H1 (cell line): Measurements from ENCODE around the gene TMEM187. TPM values are rescaled to one million over a fixed set of nuclear protein-coding genes. Genes with fewer than 3 reads are reported as not detected.

ENCODE experiments used
- CTCF ChIA-PET: fragments of 300-600 bp; sonication (Branson Sonifier 250); formaldehyde crosslinking; loops from one replicate; lab custom pipeline; 2021; ENCODE audit not compliant: partially characterized antibody; lab: Charles Lee
- POLR2A ChIA-PET: fragments of 300-600 bp; sonication (Branson Sonifier 250); formaldehyde crosslinking; loops from one replicate; lab custom pipeline; 2021; ENCODE audit warnings: inconsistent platforms; ENCODE audit not compliant: partially characterized antibody; lab: Charles Lee
- DNase-seq, 2 experiments: peaks; one replicate each; pipeline versions ENCODE4 v3.0.0 to v3.0.0-alpha.2; 2010 to 2022; ENCODE audit warnings: low spot score in 2 of 2, low read depth in 1 of 2, mixed read lengths in 1 of 2
- FAIRE-seq: peaks from 2 replicates; lab custom pipeline; 2011; peaks lifted over from hg19 to GRCh38; lab: Jason Lieb, UNC
- H2AFZ ChIP-seq: 2 replicates; pipeline ENCODE4 v1.8.1; 2012; ENCODE audit warnings: low read length, inconsistent platforms
- H2AK5ac ChIP-seq: 2 replicates; pipeline ENCODE4 v1.6.1; 2013; ENCODE audit warnings: low read depth, low read length
- H2BK120ac ChIP-seq: replicated peaks from 2 replicates; pipeline ENCODE3; 2013; ENCODE audit warnings: low read depth, low read length, inconsistent platforms
- H2BK12ac ChIP-seq: 2 replicates; pipeline ENCODE4 v1.6.1; 2013; ENCODE audit warnings: low read depth, low read length
- H2BK15ac ChIP-seq: 2 replicates; pipeline ENCODE4 v1.6.1; 2013; ENCODE audit warnings: low read length
- H2BK20ac ChIP-seq: 2 replicates; pipeline ENCODE4 v1.6.1; 2013; ENCODE audit warnings: low read length
- H2BK5ac ChIP-seq: 2 replicates; pipeline ENCODE4 v1.6.1; 2013; ENCODE audit warnings: low read depth, low read length
- H3K14ac ChIP-seq: 2 replicates; pipeline ENCODE4 v1.6.1; 2013; ENCODE audit warnings: inconsistent platforms; ENCODE audit not compliant: insufficient read length
- H3K18ac ChIP-seq: 2 replicates; pipeline ENCODE4 v1.6.1; 2013; ENCODE audit warnings: low read length; ENCODE audit errors: extremely low read depth
- H3K23ac ChIP-seq: 2 replicates; pipeline ENCODE4 v1.6.1; 2013; ENCODE audit warnings: inconsistent platforms; ENCODE audit not compliant: insufficient read length
- H3K23me2 ChIP-seq: 2 replicates; pipeline ENCODE4 v1.6.1; 2013; ENCODE audit warnings: low read depth, low read length
- H3K27ac ChIP-seq: 2 replicates; pipeline ENCODE4 v1.6.1; 2011; ENCODE audit warnings: low read depth, low read length, inconsistent platforms
- H3K27me3 ChIP-seq, 4 experiments: replicated peaks in 1 of 4; 1 replicate in 1 of 4; 2 replicates in 3 of 4; pipeline versions ENCODE4 v1.6.1 to v1.8.1; 2011 to 2013; ENCODE audit warnings: low read length in 3 of 4, mild to moderate bottlenecking in 3 of 4, inconsistent platforms in 2 of 4, mixed read lengths in 2 of 4, moderate library complexity in 1 of 4; ENCODE audit not compliant: control insufficient read depth in 3 of 4, insufficient read depth in 3 of 4; ENCODE audit errors: extremely low read depth in 1 of 4
- H3K36me3 ChIP-seq, 4 experiments: 2 replicates each; pipeline versions ENCODE4 v1.6.1 to v1.8.1; 2011 to 2013; ENCODE audit warnings: mild to moderate bottlenecking in 4 of 4, low read length in 3 of 4, moderate library complexity in 2 of 4, control low read depth in 1 of 4, inconsistent platforms in 1 of 4; ENCODE audit not compliant: insufficient read depth in 4 of 4, control insufficient read depth in 2 of 4
- H3K4ac ChIP-seq: replicated peaks from 2 replicates; pipeline ENCODE3; 2013; ENCODE audit warnings: low read length, low read depth, mixed read lengths, inconsistent platforms; ENCODE audit not compliant: insufficient read length
- H3K4me1 ChIP-seq, 4 experiments: replicated peaks in 1 of 4; 1 replicate in 1 of 4; 2 replicates in 3 of 4; pipeline versions ENCODE4 v1.6.1 to v1.8.1; 2011 to 2013; ENCODE audit warnings: low read length in 3 of 4, inconsistent platforms in 2 of 4, mixed read lengths in 1 of 4; ENCODE audit not compliant: insufficient read depth in 4 of 4, control insufficient read depth in 3 of 4
- H3K4me2 ChIP-seq, 2 experiments: 2 replicates each; pipeline versions ENCODE4 v1.6.1 to v1.8.1; 2011 to 2013; ENCODE audit warnings: low read depth in 2 of 2, low read length in 2 of 2, control low read depth in 1 of 2, inconsistent platforms in 1 of 2, mild to moderate bottlenecking in 1 of 2; ENCODE audit not compliant: insufficient read depth in 1 of 2
- H3K4me3 ChIP-seq, 4 experiments: fragments of 200-600, 300-600 bp in 1 of 4; sonication (generic), shearing (Covaris generic), sonication (Bioruptor Twin) in 1 of 4; 2 replicates each; pipeline versions ENCODE4 v1.5.1 to v1.8.1; 2011 to 2016; ENCODE audit warnings: low read length in 4 of 4, low read depth in 3 of 4, control low read depth in 2 of 4, inconsistent platforms in 2 of 4, mild to moderate bottlenecking in 2 of 4, mixed read lengths in 1 of 4, moderate library complexity in 1 of 4; ENCODE audit not compliant: insufficient read depth in 2 of 4; ENCODE audit errors: extremely low read depth in 1 of 4
- H3K56ac ChIP-seq: replicated peaks from 2 replicates; pipeline ENCODE3; 2013; ENCODE audit warnings: low read depth, mild to moderate bottlenecking, mixed read lengths, low read length, inconsistent platforms; ENCODE audit not compliant: insufficient read length
- H3K79me1 ChIP-seq: 2 replicates; pipeline ENCODE4 v1.6.1; 2013; ENCODE audit warnings: low read depth, low read length, control low read depth
- H3K79me2 ChIP-seq, 2 experiments: 2 replicates each; pipeline versions ENCODE4 v1.6.1 to v1.8.1; 2012 to 2013; ENCODE audit warnings: low read length in 2 of 2, mild to moderate bottlenecking in 2 of 2, inconsistent platforms in 1 of 2; ENCODE audit not compliant: insufficient read depth in 2 of 2, control insufficient read depth in 1 of 2
- H3K9ac ChIP-seq, 4 experiments: replicated peaks in 1 of 4; 1 replicate in 1 of 4; 2 replicates in 3 of 4; pipeline versions ENCODE4 v1.6.1 to v1.8.1; 2011 to 2013; ENCODE audit warnings: low read depth in 3 of 4, low read length in 3 of 4, control low read depth in 2 of 4, mild to moderate bottlenecking in 2 of 4, moderate library complexity in 2 of 4, inconsistent platforms in 1 of 4; ENCODE audit errors: extremely low read depth in 1 of 4
- H3K9me3 ChIP-seq, 2 experiments: 2 replicates each; pipeline versions ENCODE4 v1.6.1 to v1.8.1; 2012 to 2013; ENCODE audit warnings: mild to moderate bottlenecking in 2 of 2, moderate library complexity in 2 of 2, control low read depth in 1 of 2, inconsistent platforms in 1 of 2, low read depth in 1 of 2, low read length in 1 of 2, mixed read lengths in 1 of 2; ENCODE audit not compliant: insufficient read depth in 2 of 2
- H4K20me1 ChIP-seq, 2 experiments: replicated peaks in 1 of 2; 2 replicates each; pipeline versions ENCODE3 to v1.8.1; 2011 to 2013; ENCODE audit warnings: inconsistent platforms in 2 of 2, low read length in 2 of 2, mild to moderate bottlenecking in 1 of 2; ENCODE audit not compliant: insufficient read depth in 2 of 2, control insufficient read depth in 1 of 2
- H4K5ac ChIP-seq: 2 replicates; pipeline ENCODE4 v1.6.1; 2013; ENCODE audit warnings: low read length, low read depth, mixed read lengths, inconsistent platforms; ENCODE audit not compliant: insufficient read length
- H4K8ac ChIP-seq: 2 replicates; pipeline ENCODE4 v1.8.0; 2013; ENCODE audit warnings: mild to moderate bottlenecking, moderate library complexity, low read length, inconsistent platforms; ENCODE audit not compliant: insufficient read depth; ENCODE audit errors: extremely low read depth
- H4K91ac ChIP-seq: replicated peaks from 2 replicates; pipeline ENCODE3; 2013; ENCODE audit warnings: low read length, mixed read lengths, inconsistent platforms; ENCODE audit not compliant: insufficient read length
- CTCF ChIP-seq, 3 experiments: IDR thresholded peaks; 1 replicate in 2 of 3; 2 replicates in 1 of 3; pipeline versions ENCODE4 v1.5.1 to v1.6.1; 2011; ENCODE audit warnings: low read length in 3 of 3, mild to moderate bottlenecking in 3 of 3, inconsistent platforms in 2 of 3, low read depth in 1 of 3, moderate library complexity in 1 of 3; ENCODE audit not compliant: insufficient read depth in 1 of 3; ENCODE audit errors: control extremely low read depth in 1 of 3
- GTF2F1 ChIP-seq: IDR thresholded peaks from 2 replicates; pipeline ENCODE4 v1.6.1; 2012; ENCODE audit warnings: low read depth, low read length, improper control_type of control experiment, borderline replicate concordance
- HDAC6 ChIP-seq: IDR thresholded peaks from one replicate; pipeline ENCODE4 v1.7.1; 2012; ENCODE audit warnings: low read depth, mild to moderate bottlenecking, inconsistent platforms, low read length, moderate library complexity
- PHF8 ChIP-seq: fragments of 200-600 bp; sonication (generic); conservative IDR thresholded peaks from 2 replicates; pipeline ENCODE4 v1.7.1; 2012; ENCODE audit warnings: low read depth, mild to moderate bottlenecking, inconsistent platforms, low read length, moderate library complexity
- POLR2AphosphoS5 ChIP-seq: IDR thresholded peaks from 2 replicates; pipeline ENCODE4 v1.6.1; 2011; ENCODE audit warnings: low read depth, low read length
- SIRT6 ChIP-seq: IDR thresholded peaks from one replicate; pipeline ENCODE4 v1.7.1; 2012; ENCODE audit warnings: low read length, inconsistent platforms
- SRF ChIP-seq: IDR thresholded peaks from 2 replicates; pipeline ENCODE4 v1.6.1; 2011; ENCODE audit warnings: mild to moderate bottlenecking, low read depth, low read length, moderate library complexity
- TCF12 ChIP-seq: IDR thresholded peaks from 2 replicates; pipeline ENCODE4 v1.6.1; 2011; ENCODE audit warnings: low read depth, mild to moderate bottlenecking, low read length
- USF2 ChIP-seq: IDR thresholded peaks from 2 replicates; pipeline ENCODE4 v1.6.1; 2011; ENCODE audit warnings: low read length, improper control_type of control experiment
- WGBS, 2 experiments: shearing (Covaris generic) in 1 of 2; methylation state at CpG; one replicate each; pipeline versions ENCODE4 v1.1.6 to v1.1.7; 2013 to 2015; ENCODE audit warnings: low lambda C conversion rate in 2 of 2, mixed read lengths in 2 of 2, inconsistent platforms in 1 of 2, low coverage in 1 of 2, missing lambda C conversion rate in 1 of 2; ENCODE audit not compliant: insufficient replicate concordance in 2 of 2, insufficient coverage in 1 of 2, insufficient read length in 1 of 2; ENCODE audit errors: extremely low coverage in 1 of 2, missing lambda C conversion rate in 1 of 2; 5-methylcytosine and 5-hydroxymethylcytosine counted together
- polyA plus RNA-seq, 7 experiments: library from polyadenylated mRNA; depleted of rRNA in 3 of 7; stranded (reverse) in 5 of 7; unstranded in 2 of 7; fragments of >200 nt in 5 of 7; fragments of 200-250 nt in 2 of 7; gene quantifications; 1 replicate in 5 of 7; 2 replicates in 1 of 7; 4 replicates in 1 of 7; pipeline versions ENCODE4 v1.2.1 to v1.2.3, GENCODE V29; 2011 to 2013; ENCODE audit warnings: missing spikeins in 2 of 7, mixed read lengths in 2 of 7
- total RNA-seq: library from RNA; stranded (reverse); fragmentation: NEBNext Ultra II Directional; extraction: Animal tissue kit (Norgen Biotek cat#: 25700); gene quantifications from 2 replicates; pipeline ENCODE4 v1.2.1, GENCODE V29; 2021

Gene TMEM187
- total and polyA plus RNA-seq, 2 of the 8 experiments (the other 6 are each of a cell fraction or from before 2014, with no cell fraction given): 5.0 to 14.5 TPM

- no peak overlapping the region for H2BK5ac ChIP-seq
- WGBS, 2 experiments: 94% methylated on average over 11 of the region's 13 CpGs; no CpG with 5 or more reads in 1 of the 2 experiments
- H4K8ac ChIP-seq: no peak overlapping the region
- H2BK20ac ChIP-seq: no peak overlapping the region
- ChIA-PET POLR2A (interaction anchor here (18.9 kb wide), 1 partner anchor 8 kb away, joined by 231 read pairs; the partner anchor contains the start of gene ARHGAP4), CTCF (interaction anchor here (1.4 to 19.6 kb wide), 2 partner anchors 9 to 16 kb away, joined by 7 to 272 read pairs; partner anchors contain the start of gene RENBP)
- no peak overlapping the region for H2AFZ ChIP-seq
- no peak overlapping the region for H2BK120ac ChIP-seq
- H2AK5ac ChIP-seq: no peak overlapping the region
- peaks cover 8% of the 10 kb centered on the region; the same call in 1 of the 2 replicates for H3K23me2 ChIP-seq
- H3K23ac ChIP-seq: no peak overlapping the region
- DNase-seq (no peak), FAIRE-seq (no peak)
- no peak overlapping the region for H3K4ac ChIP-seq
- H3K9me3 ChIP-seq: no peaks in the 10 kb centered on the region
- peaks cover 0 to 10% (median 4%) of the 10 kb centered on the region in 4 experiments; a peak in 2 of 8 replicates for H3K36me3 ChIP-seq
- H3K4me1 ChIP-seq: peaks cover 0 to 10% (median 6%) of the 10 kb centered on the region in 4 experiments; a peak in 5 of 7 replicates
- no peak overlapping the region for H2BK12ac ChIP-seq
- H3K18ac ChIP-seq: no peak overlapping the region
- no peak overlapping the region for H4K91ac ChIP-seq
- H3K14ac ChIP-seq: no peak overlapping the region
- H3K4me3 ChIP-seq: no peak overlapping the region
- H3K27me3 ChIP-seq: no peaks in the 10 kb centered on the region
- H3K4me2 ChIP-seq: no peak overlapping the region
- H3K9ac ChIP-seq: no peak overlapping the region
- no peak overlapping the region for H3K56ac ChIP-seq
- H3K27ac ChIP-seq: no peak overlapping the region
- no peaks in the 10 kb centered on the region for H3K79me1 ChIP-seq
- H4K5ac ChIP-seq: no peak overlapping the region
- H2BK15ac ChIP-seq: no peak overlapping the region
- H3K79me2 ChIP-seq: peaks cover 0 to 13% of the 10 kb centered on the region in 2 experiments; a peak in 2 of 4 replicates
- peaks cover 0 to 3% of the 10 kb centered on the region in 2 experiments for H4K20me1 ChIP-seq
- no peak for TF ChIP-seq SIRT6
- TF ChIP-seq USF2: no peak
- no peak for TF ChIP-seq GTF2F1
- no peak for TF ChIP-seq PHF8
- TF ChIP-seq POLR2AphosphoS5: no peak
- TF ChIP-seq HDAC6: no peak
- no peak for TF ChIP-seq TCF12
- TF ChIP-seq CTCF (IDR thresholded peaks at IDR 0.05; ENCODE audit: control extremely low read depth in 1 of 3, insufficient read depth in 1 of 3, low read depth in 1 of 3, low read length in 3 of 3): no peak
- no peak for TF ChIP-seq SRF
Observed at GRCh38 chrX:153932220-153932915, 40.2 kb upstream of the TMEM187 start.
